Kidney (tissue), 14 donors: ENCODE data around the gene ARHGEF10L. TPM values are rescaled to one million over a fixed set of nuclear protein-coding genes. Genes with fewer than 3 reads are reported as not detected.

ENCODE experiments used
- DNase-seq, 5 donors: peaks; one replicate each; pipeline ENCODE4 v3.0.0-alpha.2; 2013 to 2020
- FAIRE-seq: peaks from 2 replicates; lab custom pipeline; 2012; peaks lifted over from hg19 to GRCh38; lab: Jason Lieb, UNC
- H3K27ac ChIP-seq, 2 donors: one replicate each; pipeline ENCODE4 v1.7.0; 2013; ENCODE audit warnings: low read depth in 2 of 2, low read length in 2 of 2, inconsistent platforms in 1 of 2
- H3K27me3 ChIP-seq: one replicate; pipeline ENCODE4 v1.7.1; 2013; ENCODE audit warnings: low read length, inconsistent platforms; ENCODE audit not compliant: control insufficient read depth, insufficient read depth
- H3K36me3 ChIP-seq, 3 donors: one replicate each; pipeline versions ENCODE4 v1.7.0 to v1.7.1; 2013; ENCODE audit warnings: low read length in 3 of 3, control low read depth in 1 of 3, inconsistent platforms in 1 of 3; ENCODE audit not compliant: insufficient read depth in 3 of 3, control insufficient read depth in 2 of 3
- H3K4me1 ChIP-seq, 3 donors: one replicate each; pipeline versions ENCODE4 v1.7.0 to v1.7.1; 2013; ENCODE audit warnings: low read length in 3 of 3, inconsistent platforms in 1 of 3, low read depth in 1 of 3; ENCODE audit not compliant: control insufficient read depth in 2 of 3, insufficient read depth in 2 of 3
- H3K4me3 ChIP-seq, 3 donors: one replicate each; pipeline versions ENCODE4 v1.7.0 to v1.8.1; 2013; ENCODE audit warnings: low read length in 3 of 3, control low read depth in 1 of 3, inconsistent platforms in 1 of 3
- H3K9ac ChIP-seq, 3 donors: one replicate each; pipeline versions ENCODE4 v1.7.0 to v1.7.1; 2013; ENCODE audit warnings: low read length in 3 of 3, control low read depth in 1 of 3, inconsistent platforms in 1 of 3
- H3K9me3 ChIP-seq, 3 donors: one replicate each; pipeline versions ENCODE4 v1.7.0 to v1.7.1; 2013; ENCODE audit warnings: low read length in 3 of 3, control low read depth in 1 of 3, inconsistent platforms in 1 of 3; ENCODE audit not compliant: control insufficient read depth in 2 of 3, insufficient read depth in 1 of 3
- intact Hi-C: fragments of 100-400 bp; cut with DNase I; formaldehyde crosslinking; loops from one replicate; pipeline ENCODE4 v1.11.1; 2022
- polyA plus RNA-seq: library from polyadenylated mRNA; stranded (reverse); fragments of 350-450 nt; fragmentation: Illumina TruSeq; extraction: RNeasy Lipid Tissue Mini Kit (QIAGEN cat#74804); gene quantifications from one replicate; pipeline ENCODE4 v1.2.3, GENCODE V29; 2014; ENCODE audit warnings: low read depth, low replicate concordance; ENCODE audit not compliant: insufficient read depth
- total RNA-seq: library from RNA; stranded (reverse); fragmentation: NEBNext Ultra II Directional; extraction: Animal tissue kit (Norgen Biotek cat#: 25700); gene quantifications from one replicate; pipeline ENCODE4 v1.2.1, GENCODE V29; 2021
- TF ChIP-seq, protein P1 (sequence below): IDR thresholded peaks from 3 replicates; pipeline ENCODE4 v1.5.1; 2012; ENCODE audit warnings: mild to moderate bottlenecking, moderate library complexity, borderline replicate concordance; ENCODE audit not compliant: insufficient read depth; ENCODE audit errors: extremely low read depth
- donor health status: control.
- donor health status: control.
- donor health status: control.
- donor health status: control.
- donor health status: control.
- donor health status: DM: yes; HTN: yes; CAD: no.
- donor health status: Normal renal cell carcinoma (clear cell type).

Gene ARHGEF10L
- total and polyA plus RNA-seq, 2 donors from 2014 or later, result 40.8 to 91.9 TPM

DNA sequence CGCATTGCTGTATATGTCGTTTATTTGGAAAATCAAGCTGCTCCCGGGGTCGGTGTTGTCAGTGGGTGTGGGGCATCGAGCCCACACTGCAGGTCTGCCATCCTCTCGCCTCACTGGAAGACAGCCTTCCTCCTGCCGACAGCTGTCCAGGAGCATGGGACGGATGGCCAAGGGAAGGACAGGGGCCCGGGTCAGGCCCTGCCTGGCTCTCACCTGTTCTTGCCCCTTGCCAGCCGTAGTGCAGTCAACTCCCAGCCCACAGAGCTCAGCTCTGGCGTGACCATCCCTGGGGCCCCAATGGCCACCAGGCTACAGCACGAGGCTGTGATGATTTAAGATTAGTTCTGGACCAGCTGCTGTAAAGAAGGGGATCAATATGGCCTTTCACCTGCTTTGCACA is 128.7 kb downstream of the ARHGEF10L start:
- no peaks in the 10 kb centered on the region for H3K27me3 ChIP-seq
- peaks cover 0 to 2% (median 0%) of the 10 kb centered on the region in 3 donors for H3K4me1 ChIP-seq
- intact Hi-C loops, result no loop called here
- no peak overlapping the region for H3K4me3 ChIP-seq
- no peak overlapping the region for H3K9ac ChIP-seq
- H3K36me3 ChIP-seq, result peaks cover 4 to 56% (median 11%) of the 10 kb centered on the region in 3 donors
- no peak for FAIRE-seq
- no peak for DNase-seq
- TF ChIP-seq, protein P1, sequence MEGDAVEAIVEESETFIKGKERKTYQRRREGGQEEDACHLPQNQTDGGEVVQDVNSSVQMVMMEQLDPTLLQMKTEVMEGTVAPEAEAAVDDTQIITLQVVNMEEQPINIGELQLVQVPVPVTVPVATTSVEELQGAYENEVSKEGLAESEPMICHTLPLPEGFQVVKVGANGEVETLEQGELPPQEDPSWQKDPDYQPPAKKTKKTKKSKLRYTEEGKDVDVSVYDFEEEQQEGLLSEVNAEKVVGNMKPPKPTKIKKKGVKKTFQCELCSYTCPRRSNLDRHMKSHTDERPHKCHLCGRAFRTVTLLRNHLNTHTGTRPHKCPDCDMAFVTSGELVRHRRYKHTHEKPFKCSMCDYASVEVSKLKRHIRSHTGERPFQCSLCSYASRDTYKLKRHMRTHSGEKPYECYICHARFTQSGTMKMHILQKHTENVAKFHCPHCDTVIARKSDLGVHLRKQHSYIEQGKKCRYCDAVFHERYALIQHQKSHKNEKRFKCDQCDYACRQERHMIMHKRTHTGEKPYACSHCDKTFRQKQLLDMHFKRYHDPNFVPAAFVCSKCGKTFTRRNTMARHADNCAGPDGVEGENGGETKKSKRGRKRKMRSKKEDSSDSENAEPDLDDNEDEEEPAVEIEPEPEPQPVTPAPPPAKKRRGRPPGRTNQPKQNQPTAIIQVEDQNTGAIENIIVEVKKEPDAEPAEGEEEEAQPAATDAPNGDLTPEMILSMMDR, result no peak
- no peak overlapping the region for H3K27ac ChIP-seq
- no peaks in the 10 kb centered on the region for H3K9me3 ChIP-seq

DNA sequence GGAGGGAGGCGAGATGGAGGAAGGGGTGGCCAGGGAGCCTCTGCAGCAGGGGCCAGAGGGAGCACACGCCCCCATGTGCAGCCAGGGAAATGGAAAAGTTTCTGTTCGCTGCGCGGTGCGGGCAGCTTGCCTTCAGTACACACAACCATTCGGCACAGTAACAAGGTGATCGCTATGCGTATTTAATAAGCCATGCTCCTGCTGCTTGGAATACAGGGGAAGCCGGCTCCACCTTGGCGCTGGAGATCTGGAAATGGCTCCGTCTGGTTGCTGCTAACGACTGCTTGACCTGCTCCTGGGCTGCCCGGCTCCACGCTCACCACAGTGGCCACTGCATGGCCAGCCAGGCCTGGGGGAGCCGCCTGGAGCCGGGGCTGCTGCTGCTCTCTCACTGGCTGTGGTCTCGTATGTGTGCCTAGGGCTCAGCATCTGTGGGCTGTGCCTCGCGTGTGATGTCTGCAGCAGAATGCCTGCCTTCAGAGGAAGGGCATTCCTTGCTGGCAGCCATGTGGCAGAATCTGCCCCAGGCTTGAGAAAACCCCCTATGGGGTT is 129.2 kb downstream of the ARHGEF10L start:
- no peaks in the 10 kb centered on the region for H3K27me3 ChIP-seq
- no peak overlapping the region for H3K27ac ChIP-seq
- peaks cover 4 to 51% (median 11%) of the 10 kb centered on the region in 3 donors for H3K36me3 ChIP-seq
- DNase-seq, result no peak
- TF ChIP-seq, protein P1, result no peak
- FAIRE-seq, result no peak
- no peak overlapping the region for H3K9ac ChIP-seq
- H3K9me3 ChIP-seq, result no peaks in the 10 kb centered on the region
- H3K4me3 ChIP-seq, result no peak overlapping the region
- intact Hi-C loops, result no loop called here
- H3K4me1 ChIP-seq, result peaks cover 0 to 3% (median 0%) of the 10 kb centered on the region in 3 donors

DNA sequence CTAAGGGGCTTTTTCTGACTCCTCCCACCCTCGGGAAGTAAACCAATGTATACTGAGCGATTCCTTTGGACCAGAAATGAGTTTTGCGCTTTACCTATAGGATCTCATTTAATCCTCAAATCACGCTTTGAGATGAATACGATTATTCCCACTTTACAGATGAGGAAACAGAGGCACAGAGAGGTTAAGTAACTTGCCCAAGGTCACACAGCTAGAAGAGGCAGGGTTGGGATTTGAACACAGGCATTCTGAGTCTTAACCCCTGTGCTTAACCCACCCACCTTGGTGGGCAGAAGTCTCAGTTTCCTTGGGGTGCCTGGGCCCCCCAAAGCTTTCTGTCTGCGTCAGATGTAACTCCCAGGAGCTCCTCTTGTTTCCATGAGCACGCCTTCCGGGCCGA is 129.8 kb downstream of the ARHGEF10L start:
- H3K9me3 ChIP-seq, result no peaks in the 10 kb centered on the region
- H3K4me3 ChIP-seq, result no peak overlapping the region
- H3K9ac ChIP-seq, result no peak overlapping the region
- H3K27me3 ChIP-seq, result no peaks in the 10 kb centered on the region
- TF ChIP-seq, protein P1, result no peak
- peaks cover 0 to 6% (median 0%) of the 10 kb centered on the region in 3 donors for H3K4me1 ChIP-seq
- DNase-seq, result no peak
- no peak for FAIRE-seq
- intact Hi-C loops, result no loop called here
- H3K36me3 ChIP-seq, result peaks cover 4 to 49% (median 11%) of the 10 kb centered on the region in 3 donors
- H3K27ac ChIP-seq, result no peak overlapping the region
